DMS79 (cell line): ENCODE data around the gene MRPL4.
"Not testable (repeated sequence)": the region's sequence is repeated elsewhere in the genome, so short reads cannot be mapped to it uniquely, and the experiment has no call there.

ENCODE experiments used
- DNase-seq: peaks from one replicate; lab custom pipeline; 2025; lab: John Stamatoyannopoulos, UW

Gene MRPL4

DNA sequence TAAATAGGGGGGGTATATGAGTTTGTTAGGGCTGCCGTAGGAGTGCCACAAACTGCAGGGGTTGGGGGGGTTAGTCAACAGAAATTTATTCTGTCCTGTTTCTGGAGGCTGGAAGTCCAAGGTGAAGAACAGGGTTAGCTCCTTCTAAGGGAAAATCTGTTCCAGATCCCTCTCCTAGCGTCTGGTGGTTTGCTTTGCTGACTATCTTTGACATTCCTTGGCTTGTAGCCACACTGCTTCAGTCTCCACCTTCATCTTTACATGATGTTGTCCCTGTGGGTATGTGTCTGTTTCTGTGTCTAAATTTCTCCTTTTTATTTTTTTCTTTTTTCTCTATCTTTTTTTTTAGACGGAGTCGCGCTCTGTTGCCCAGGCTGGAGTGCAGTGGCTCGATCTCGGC lies 10.8 kb downstream of the MRPL4 start:
- no peak for DNase-seq

DNA sequence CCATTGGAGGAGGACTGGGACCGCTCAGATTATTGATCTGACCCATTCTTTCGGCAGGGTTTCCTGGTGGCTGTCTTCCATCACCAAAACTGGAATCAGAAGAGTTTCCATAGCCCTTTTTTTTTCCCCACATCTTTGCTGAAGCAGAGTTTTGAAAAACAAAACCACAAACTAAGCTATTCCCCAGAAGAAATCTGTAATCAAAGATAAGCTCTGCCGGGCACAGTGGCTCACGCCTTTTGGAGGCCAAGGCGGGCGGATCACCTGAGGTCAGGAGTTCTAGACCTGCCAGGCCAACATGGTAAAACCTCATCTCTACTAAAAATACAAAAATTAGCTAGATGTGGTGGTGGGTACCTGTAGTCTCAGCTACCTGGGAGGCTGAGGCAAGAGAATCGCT lies 14.7 kb downstream of the MRPL4 start:
- no peak for DNase-seq

- no peak for DNase-seq
Observed at GRCh38 chr19:10268071-10268470, 16.1 kb downstream of the MRPL4 start.

- DNase-seq: no peak
Observed at GRCh38 chr19:10269333-10270179, 17.5 kb downstream of the MRPL4 start.

DNA sequence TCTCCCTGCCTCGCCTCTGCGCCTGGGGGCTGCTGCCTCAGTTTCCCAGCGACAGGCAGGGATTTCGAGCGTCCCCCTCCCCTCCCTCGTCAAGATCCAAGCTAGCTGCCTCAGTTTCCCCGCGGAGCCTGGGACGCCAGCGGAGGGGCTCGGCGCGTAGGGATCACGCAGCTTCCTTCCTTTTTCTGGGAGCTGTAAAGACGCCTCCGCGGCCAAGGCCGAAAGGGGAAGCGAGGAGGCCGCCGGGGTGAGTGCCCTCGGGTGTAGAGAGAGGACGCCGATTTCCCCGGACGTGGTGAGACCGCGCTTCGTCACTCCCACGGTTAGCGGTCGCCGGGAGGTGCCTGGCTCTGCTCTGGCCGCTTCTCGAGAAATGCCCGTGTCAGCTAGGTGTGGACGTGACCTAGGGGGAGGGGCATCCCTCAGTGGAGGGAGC lies 18.2 kb downstream of the MRPL4 start:
- DNase-seq: no peak

GRCh38 chr19:10270616-10271394 lies 18.8 kb downstream of the MRPL4 start, which contains the start of gene ICAM1:
TSS of gene ICAM1 (plus strand) at chr19:10271120. CDS start at chr19:10271160, 40 bp downstream.
- no peak for DNase-seq

DNA sequence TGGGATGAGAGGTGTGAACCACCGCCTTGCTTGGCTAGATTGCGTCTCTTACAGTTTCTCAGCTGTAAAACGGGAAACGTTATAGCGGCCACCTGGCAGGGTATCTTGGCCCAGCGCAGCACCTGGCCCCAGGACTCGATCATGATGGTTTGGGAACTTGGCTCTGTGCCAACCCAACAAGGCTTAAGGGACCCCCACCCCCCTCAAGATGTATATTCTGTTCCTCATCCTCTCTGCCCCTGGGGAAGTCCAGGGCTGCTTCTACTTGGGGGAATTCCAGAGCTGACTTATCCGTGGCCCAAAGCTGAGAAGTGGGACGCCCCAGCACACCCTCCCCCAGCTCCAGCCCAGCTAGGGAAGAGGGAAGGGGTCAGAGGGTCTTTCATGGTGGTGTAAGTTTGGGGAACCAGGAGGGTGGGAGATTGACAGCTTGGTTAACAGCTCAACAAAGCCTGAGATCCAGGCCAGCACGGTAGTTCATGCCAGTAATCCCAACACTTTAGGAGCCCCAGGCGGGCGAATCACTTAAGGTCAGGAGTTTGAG lies 19.6 kb downstream of the MRPL4 start:
- DNase-seq: no peak

DNA sequence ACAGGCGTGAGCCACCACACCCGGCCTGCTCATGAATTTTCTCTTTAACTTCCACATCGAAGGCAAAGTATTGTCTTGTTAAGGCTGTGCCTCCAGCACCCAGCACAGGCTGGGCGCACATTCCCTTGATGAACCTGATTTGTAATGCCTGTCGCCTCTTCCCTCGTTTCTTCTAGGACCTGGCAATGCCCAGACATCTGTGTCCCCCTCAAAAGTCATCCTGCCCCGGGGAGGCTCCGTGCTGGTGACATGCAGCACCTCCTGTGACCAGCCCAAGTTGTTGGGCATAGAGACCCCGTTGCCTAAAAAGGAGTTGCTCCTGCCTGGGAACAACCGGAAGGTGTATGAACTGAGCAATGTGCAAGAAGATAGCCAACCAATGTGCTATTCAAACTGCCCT lies 22.6 kb downstream of the MRPL4 start:
- no peak for DNase-seq

GRCh38 chr19:10277795-10278589 lies 26.0 kb downstream of the MRPL4 start:
- DNase-seq: no peak

GRCh38 chr19:10278935-10279334 lies 26.9 kb downstream of the MRPL4 start:
- DNase-seq: no peak

- no peak for DNase-seq
Observed at GRCh38 chr19:10279737-10280442, 27.9 kb downstream of the MRPL4 start.

DNA sequence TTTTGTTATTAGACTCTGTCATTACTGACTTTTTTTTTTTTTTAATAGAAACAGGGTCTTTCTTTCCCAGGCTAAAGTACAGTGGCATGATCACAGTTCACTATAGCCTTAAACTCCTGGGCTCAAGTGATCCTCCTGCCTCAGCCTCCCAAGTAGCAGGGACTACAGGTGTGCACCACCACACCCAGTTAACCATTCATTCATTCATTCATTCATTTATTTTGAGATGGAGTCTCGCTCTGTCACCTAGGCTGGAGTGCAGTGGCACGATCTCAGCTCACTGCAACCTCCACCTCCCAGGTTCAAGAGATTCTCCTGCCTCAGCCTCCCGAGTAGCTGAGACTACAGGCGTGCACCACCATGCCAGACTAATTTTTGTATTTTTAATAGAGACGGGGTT lies 30.0 kb downstream of the MRPL4 start:
- DNase-seq: not testable (repeated sequence)

DNA sequence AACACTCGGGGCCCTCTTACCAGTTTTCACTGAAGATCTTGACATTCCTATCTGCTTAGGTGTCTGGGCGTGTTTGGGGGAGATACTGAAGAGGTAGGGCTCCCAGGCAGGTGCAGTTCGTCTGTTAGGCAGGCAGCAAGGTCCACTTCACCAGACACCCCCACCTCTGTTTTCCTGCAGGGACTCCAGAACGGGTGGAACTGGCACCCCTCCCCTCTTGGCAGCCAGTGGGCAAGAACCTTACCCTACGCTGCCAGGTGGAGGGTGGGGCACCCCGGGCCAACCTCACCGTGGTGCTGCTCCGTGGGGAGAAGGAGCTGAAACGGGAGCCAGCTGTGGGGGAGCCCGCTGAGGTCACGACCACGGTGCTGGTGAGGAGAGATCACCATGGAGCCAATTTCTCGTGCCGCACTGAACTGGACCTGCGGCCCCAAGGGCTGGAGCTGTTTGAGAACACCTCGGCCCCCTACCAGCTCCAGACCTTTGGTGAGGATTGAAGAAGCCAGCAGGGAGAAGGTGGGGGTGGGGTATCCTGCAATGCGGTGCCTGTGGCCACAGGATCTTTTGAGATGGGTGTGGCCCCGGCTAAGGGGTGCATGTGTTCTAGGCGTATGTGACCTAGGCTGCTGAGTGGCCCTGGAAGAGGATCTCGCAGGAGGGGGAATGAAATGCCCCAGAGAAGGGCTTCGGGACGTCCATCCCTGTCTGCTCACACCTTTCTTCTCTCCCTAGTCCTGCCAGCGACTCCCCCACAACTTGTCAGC lies 31.5 kb downstream of the MRPL4 start:
- no peak for DNase-seq

- no peak for DNase-seq
Observed at GRCh38 chr19:10284065-10284959, 32.3 kb downstream of the MRPL4 start.

DNA sequence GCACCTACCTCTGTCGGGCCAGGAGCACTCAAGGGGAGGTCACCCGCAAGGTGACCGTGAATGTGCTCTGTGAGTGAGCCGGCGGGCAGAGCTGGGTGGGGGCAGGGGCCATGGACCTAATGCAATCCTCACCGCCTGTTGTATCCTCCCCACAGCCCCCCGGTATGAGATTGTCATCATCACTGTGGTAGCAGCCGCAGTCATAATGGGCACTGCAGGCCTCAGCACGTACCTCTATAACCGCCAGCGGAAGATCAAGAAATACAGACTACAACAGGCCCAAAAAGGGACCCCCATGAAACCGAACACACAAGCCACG lies 32.9 kb downstream of the MRPL4 start:
- no peak for DNase-seq

- no peak for DNase-seq
Observed at GRCh38 chr19:10285393-10285792, 33.4 kb downstream of the MRPL4 start.

GRCh38 chr19:10286803-10287737 lies 35.1 kb downstream of the MRPL4 start, which contains the start of gene ICAM4:
TSS of gene ICAM4 (plus strand) at chr19:10286955. CDS start at chr19:10287013, 58 bp downstream.
- no peak for DNase-seq

DNA sequence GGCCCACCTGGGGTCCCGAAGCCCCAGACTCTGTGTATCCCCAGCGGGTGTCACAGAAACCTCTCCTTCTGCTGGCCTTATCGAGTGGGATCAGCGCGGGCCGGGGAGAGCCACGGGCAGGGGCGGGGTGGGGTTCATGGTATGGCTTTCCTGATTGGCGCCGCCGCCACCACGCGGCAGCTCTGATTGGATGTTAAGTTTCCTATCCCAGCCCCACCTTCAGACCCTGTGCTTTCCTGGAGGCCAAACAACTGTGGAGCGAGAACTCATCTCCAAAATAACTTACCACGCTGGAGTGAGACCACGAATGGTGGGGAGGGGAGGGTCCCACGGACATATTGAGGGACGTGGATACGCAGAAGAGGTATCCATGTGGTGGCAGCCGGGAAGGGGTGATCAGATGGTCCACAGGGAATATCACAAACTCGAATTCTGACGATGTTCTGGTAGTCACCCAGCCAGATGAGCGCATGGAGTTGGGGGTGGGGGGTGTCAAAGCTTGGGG lies 36.7 kb downstream of the MRPL4 start:
- DNase-seq: no peak
